GM19099 (cell line): ENCODE data around the gene PAM16.

Experiments used
- POLR2A ChIP-seq: IDR thresholded peaks from 3 replicates; pipeline ENCODE4 v1.6.1; 2011; ENCODE audit warnings: low read depth; ENCODE audit not compliant: insufficient read length; ENCODE audit errors: extremely low read depth

PAM16 gene

DNA sequence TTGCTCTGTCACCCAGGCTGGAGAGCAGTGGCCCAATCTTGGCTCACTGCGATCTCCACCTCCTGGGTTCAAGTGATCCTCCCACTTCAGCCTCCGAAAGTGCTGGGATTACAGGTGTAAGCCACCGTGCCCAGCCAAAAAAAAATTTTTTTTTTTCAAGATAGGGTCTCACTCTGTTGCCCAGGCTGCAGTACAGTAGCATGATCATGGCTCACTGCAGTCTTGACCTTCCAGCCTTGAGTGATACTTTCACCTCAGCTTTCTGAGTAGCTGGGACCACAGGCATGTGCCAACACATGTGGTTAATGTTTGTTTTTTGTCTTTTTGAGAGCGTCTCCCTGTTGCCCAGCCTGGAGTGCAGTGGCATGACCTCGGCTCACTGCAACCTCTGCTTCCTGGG lies 1.7 kb upstream of the PAM16 start:
- TF ChIP-seq POLR2A: no peak

DNA sequence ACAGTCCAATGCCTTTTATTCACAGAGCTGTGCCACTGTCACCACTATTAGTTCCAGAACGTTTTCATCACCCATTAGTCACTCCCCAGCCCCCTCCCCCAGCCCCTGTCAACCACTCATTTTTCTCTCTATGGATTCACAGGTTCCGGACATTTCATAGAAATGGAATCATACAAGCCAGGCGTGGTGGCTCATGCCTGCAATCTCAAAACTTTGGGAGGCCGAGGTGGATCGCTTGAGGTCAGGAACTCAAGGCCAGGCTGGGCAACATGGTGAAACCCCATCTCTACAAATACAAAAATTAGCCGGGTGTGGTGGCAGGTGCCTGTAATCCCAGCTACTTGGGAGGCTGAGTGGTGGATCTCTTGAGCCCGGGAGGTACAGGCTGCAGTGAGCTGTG lies 759 bp upstream of the PAM16 start:
- TF ChIP-seq POLR2A: no peak

DNA sequence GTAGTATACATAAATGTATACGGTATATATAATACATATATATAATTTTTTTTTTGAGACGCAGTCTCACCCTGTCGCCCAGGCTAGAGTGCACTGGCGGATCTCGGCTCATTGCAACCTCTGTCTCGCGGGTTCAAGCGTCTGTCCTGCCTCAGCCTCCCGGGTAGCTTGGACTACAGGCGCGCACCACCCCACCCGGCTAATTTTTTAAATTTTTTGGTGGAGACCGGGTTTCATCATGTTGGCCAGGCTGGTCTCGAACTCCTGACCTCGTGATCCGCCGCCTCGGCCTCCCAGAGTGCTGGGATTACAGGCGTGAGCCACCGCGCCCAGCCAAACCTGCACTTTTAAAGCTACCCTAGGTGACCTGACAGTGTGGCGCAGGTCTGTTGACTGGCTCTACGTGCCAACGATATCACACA lies 745 bp downstream of the PAM16 start:
- no peak for TF ChIP-seq POLR2A

DNA sequence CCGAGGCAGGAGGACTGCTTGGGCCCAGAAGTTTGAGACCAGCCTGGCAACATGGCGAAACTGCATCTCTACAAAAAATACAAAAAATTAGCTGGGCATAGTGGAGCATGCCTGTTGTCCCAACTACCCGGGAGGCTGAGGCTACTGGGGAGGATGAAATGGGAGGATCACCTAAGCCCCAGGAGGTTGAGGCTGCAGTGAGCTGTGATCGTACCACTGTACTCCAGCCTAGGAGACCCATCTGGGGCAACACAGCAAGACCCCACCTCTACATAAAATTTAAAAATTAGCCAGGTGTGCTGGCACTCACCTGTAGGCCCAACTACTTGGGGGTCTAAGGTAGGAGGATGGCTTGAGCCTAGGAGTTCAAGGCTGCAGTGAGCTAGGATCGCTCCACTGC lies 1.8 kb downstream of the PAM16 start:
- no peak for TF ChIP-seq POLR2A

DNA sequence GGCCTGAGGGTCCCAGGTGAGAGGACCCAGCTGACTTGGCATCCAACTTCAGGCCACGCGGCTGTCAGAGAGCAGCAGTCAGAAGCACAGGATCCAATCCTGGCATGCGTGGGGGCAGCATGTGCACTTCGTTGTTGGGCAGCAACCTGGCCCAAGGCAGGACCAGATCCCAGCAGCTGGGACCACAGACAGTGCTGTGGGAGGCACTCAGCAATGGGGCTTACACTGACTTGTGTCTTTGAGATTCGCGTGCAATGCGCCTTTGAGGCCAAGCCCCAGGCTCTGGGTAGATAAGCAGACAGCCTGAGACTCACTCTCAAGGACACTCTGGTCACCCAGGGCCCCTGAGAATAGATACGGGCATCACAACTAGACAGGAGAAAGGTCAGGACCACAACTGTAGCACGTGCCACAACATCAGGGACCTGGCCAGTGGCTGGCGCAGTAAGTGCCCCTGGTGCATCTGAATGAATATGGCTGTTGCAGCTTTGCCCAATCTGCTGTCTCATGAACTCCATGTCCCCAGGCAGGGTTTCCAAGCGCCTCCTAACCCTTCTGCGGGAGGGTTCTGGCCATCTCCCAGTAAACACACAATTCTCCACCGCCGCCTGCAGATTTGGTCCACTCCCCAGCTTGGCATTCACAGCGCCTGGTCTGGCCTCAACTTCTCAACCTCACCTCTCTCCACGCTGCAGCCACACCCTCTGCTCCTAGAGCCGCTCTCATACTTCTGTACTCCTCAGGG lies 3.2 kb downstream of the PAM16 start:
- no peak for TF ChIP-seq POLR2A

DNA sequence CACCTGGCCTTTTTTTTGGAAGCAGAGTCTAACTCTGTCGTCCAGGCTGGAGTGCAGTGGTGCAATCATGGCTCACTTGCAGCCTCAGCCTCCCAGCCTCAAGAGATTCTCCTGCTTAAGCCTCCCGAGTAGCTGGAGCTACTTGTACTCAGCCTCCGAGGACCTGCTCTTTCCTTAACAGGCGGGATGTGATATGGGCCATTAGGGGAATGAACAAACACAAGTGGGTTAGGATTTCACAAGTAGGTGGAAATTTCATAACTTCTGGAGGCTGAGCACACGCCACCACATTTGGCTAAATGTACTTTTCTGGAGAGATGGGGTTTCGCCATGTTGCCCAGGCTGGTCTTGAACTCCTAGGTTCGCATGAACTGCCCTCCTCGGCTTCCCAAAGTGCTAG lies 4.1 kb downstream of the PAM16 start:
- TF ChIP-seq POLR2A: no peak

DNA sequence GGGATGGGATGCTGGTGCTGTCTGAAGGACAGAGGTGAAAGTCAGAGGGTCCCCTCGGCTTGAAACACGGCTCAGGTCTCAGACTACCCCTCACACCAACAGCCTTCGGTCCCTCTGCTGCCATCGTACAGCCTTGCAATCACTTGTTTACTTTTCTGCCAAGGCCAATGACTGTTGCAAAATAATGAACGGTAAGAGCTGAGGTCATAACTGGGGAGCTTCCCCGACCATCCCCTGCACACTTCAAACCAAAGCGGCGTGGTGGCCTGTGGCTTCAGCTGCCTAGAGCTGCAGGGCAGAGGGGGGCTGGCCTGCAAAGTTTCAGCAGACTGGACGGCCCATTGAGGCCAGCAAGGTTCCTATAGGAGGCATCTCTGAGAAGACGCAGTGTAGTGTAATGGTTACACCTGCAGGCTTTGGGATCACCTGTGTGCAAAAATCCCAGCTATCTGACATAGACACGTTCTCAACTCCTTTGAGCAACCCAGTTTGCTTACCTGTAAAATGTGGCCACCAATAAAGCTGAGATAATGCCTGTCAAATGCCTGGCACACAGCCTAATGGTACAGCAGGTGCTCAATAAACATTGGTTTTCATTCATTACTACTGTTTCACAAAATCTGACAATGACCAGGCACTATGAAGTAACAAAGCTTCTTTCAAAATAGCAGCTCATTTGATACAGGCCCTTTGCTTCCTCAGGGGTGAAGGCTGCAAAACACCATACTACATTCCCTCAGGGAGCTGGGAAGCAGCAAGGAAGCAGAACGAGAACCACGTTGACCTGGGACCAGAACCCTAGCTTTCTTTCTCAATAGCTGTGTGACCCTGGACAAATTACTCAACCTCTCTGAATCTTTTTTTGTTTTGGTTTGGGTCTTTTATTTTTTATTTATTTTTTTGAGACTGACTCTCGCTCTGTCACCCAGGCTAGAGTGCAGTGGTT lies 5.0 kb downstream of the PAM16 start:
- no peak for TF ChIP-seq POLR2A

DNA sequence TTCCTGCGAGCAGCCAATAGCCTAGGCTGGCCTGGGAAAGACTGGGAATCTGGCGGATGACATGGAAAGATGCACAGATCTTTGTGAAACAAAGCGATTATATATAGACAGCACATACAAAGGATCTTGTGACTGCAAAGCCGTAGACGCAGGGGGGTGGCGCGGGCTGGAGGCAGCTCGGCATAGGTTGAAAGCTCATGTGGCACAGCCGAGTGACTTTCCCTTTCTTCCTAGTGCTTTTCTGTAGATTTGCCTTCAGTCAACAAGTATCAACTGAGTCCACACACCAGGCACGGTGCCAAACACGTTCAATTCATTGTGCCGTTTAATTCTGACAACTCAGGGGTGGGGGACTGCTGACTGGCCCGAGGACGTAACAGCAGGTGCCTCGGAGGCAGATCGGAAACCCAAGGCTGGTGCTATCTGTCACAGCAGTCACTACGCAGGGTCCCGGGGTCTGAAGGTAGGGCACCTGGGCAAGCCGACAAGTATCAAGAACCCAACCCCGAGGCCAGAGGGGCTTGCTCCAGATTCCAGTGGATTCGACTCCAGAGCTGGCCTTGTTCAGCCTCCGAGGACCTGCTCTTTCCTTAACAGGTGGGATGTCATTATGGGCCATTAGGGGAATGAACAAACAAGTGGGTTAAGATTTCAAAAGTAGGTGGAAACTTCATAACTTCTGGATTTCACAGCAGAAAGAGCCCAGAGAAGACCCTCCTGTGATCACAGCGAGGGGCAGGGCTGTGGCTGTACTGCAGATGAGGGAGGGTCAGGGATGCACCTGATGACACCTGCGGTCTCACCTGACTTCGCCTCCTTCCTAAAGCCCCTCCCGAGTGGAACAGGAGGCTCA lies 5.9 kb downstream of the PAM16 start:
- TF ChIP-seq POLR2A: no peak

DNA sequence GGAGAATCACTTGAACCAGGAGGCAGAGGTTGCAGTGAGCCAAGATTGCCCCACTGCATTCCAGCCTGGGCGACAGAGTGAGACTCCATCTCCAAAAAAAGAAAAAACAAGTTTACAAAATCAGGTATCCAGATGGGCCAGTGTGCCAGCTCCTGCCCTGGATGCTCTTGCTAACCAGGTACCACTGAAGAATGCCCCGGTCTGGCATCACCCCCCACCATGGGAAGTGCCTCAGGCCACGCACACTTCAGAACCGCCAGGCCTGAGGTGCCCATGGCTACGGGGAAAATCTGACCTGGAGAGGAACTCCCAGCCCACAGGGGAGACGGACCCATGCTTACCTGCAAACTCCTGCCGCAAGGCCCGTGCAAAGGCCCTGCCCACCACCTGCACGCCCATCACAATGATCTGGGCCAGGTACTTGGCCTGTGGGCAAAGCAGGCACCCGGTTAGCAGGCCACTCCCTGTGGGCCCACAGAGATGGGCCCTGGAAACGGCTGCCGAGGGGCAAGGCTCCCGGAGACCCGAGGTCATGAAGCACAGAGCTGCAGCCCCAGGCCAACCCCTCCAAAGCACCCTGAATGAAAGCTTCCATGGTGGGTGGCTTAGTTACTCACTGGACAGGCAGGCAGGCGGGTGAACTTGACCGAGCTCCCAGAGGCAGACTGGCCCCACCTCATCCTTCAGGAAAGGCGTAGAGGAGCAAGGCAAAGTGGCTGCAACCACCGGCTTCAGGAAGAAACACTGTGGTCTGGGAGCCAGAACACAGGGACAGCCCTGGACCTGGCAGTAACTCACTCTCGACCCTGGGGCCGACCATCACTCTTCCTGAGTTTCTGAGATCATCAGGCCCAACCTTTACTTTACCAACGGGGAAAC lies 8.0 kb downstream of the PAM16 start:
- no peak for TF ChIP-seq POLR2A

DNA sequence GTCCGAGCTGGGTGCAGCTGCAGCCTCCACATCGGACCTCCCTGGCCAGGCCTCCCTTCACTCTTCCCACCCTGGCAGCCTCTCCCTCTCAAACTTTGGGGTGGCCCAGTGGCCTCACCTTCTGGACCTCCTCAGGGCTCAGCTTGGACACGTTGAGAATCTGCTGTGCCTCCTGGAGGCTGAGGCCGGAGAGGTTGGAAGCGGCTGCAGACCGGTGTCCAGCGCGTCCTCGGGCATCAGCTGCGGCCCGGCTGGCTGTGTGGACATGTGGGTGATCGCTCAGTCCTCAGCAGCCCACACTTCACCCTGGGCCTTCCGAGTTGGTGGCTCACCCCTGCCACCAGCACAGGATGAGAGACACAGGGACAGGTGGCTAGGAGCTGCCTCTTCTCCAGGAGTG lies 9.9 kb downstream of the PAM16 start:
- TF ChIP-seq POLR2A: no peak

DNA sequence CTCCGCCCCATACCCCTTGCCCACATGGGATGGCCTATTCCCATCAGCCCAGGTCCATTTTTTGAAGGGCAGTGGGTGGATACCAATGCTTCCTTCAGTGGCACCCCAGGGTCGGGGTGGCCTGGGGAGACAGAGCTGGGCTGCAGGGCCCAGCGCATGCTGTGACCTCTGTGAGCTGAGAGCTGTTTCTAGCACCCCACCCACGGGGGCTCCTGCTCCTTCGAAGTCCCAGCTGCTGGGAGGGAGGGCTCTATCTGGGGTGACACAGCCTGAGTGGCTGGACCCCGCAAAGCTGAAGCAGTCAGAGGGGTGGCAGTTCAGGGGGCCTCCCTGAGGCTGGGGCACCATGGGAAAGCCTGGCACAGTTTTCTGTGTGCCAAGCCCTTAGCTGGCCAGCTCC lies 10.7 kb downstream of the PAM16 start:
- no peak for TF ChIP-seq POLR2A

DNA sequence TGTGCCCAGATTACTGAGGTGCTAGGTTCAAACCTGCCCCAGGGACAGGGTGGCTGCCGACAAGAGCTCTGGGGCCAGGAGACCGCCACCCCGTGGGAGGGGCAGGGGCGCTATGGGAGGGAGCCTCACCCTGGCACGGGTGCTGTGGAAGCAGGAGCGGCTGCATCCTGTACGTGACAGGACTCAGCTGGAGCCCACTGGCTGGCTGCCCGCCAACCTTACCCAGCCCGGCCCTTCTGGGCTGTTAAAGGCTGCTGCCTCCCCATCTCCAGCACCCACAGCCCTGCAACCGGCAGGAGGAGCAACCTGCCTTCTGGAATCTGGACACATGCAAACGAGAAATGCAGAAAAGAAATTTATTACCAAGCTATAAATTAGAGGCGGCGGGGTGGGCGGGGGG lies 11.2 kb downstream of the PAM16 start:
- TF ChIP-seq POLR2A: no peak

DNA sequence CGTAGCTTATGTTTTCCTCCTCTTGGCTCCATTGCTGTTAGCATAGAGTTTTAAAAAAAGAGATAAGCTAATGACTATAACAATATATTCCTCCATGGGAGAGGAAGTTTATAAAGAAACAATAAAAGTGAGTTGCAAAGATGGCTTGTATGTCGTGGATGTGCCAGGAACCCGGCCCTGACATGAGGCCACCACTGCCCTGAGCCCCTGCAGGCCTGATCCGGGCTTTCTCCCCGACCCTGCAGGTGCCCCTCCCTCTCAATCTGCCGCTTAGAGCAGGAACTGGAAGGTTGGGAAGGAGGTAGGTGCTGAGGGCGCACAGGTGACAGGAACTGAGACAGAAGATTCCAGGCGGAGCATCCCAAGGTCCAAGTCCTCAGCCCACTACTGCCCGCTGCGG lies 11.7 kb downstream of the PAM16 start:
- no peak for TF ChIP-seq POLR2A

DNA sequence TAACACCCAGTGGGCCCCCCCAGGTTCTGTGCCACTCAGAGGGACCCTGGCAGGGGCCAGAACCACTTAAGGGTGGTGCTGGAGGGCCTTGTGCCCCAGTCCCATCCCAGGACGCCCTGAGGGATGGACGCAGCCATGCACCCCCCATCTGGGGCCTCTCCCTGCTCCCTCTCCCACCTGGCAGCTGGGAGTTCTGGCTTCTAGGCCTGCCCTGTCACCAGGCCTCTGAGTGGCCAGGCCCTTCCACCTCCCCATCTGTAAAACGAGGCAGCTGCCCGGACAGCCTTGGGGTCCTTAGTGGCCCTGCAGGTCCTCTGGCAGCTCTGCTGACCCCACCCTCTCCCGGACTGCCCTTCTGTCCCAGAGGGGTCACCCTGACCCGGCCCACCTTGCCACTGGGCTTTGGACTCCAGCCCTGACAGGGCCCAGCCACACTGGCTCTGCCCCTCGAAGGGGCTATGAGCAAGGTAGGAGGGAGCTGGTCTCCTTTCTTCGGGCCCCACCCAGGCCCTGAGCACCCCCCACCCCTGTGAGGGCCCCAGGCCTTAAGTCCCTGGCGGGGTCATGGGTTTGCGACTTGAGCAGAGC lies 12.3 kb downstream of the PAM16 start:
- no peak for TF ChIP-seq POLR2A

DNA sequence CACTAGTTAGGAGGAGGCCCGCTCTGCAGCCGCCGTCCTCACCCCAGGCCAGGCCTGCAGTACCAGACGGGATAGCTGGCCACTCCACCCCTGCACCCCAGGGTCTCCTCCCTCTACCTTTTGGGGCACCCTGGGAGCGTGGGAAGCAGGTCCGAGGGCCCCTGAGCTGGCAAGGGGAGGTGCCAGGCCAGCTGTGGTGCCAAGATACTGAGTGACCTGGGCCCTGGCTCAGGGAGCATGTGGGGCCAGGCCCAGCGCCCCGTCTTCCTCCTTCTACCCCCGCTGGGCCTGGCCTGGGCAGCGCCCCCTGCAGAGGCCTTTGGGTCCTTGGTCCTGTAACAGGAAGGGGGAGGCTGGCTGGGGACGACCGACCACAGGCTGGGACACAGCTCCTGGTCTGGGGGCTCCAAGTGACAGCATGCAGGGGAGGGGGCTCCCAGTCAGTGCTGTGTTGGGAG lies 13.0 kb downstream of the PAM16 start:
- no peak for TF ChIP-seq POLR2A
